Myocyte (in vitro differentiated cells): ENCODE measurements around the gene PRPF40A. TPM values are rescaled to one million over a fixed set of nuclear protein-coding genes. Genes with fewer than 3 reads are reported as not detected.
A peak's percentile ranks its signal among the peaks of the same experiment; 100 is the strongest.
"Not testable (repeated sequence)": the region's sequence is repeated elsewhere in the genome, so short reads cannot be mapped to it uniquely, and the experiment has no call there.

Experiments used
- DNase-seq: peaks from one replicate; pipeline ENCODE4 v3.0.0-alpha.2; 2012; ENCODE audit warnings: low read depth
- polyA plus RNA-seq: library from polyadenylated mRNA; unstranded; fragments of >200 nt; gene quantifications from one replicate; pipeline ENCODE4 v1.2.1, GENCODE V29; 2012; ENCODE audit warnings: missing spikeins
- total RNA-seq: library from RNA; depleted of rRNA; stranded (reverse); fragments of >200 nt; gene quantifications from 2 replicates; pipeline ENCODE4 v1.2.3, GENCODE V29; 2014

The PRPF40A gene
- 104 and 111 TPM in 2 replicates for total RNA-seq
- 19.8 TPM for polyA plus RNA-seq

DNA sequence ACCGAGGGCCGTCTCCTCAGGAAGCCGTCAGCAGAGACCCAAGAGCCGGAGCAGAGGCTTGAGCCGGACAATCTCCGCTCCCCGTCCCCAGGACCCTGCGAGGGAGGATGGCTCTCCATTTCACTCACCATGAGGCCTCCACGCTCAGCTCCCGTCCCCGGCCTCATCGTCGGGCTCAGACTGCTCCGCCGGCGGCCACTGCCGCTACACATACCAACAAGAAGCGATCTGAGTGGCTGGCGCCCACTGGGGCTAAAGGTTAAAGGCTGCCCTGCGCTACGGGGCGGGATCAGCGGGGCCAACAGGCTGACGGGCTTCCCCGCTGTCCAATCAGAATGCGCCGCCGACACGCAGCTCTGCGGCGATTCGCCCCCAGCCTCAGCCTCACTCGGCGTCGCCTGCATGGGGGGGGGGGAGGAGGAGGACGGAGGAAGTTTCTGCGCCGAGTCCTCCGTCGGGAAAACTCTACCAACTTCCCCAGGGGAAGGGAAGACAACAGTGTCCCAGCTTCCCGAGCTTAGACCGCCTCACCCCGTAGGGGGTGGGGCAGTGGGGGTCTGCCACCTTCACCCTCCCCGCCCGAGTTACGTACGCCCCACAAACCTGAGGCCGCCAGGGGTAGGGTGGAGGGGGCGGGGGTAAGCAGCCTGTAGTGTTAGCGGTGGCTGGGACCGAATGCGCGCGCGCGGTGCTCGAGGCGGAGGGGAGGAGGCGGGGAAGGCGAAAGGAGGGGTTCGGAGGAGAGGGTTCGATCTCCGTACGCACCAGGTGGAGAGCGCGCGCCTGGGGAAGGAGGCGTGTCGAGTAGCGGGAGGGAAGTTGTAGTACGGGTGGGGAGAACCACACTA, at the start of gene PRPF40A:
Gene PRPF40A, minus strand, starts transcription at position 234 of the 848 bp plus-strand sequence. Its CDS starts 22 bp downstream, at position 212.
- peak; percentile 98 for DNase-seq

DNA sequence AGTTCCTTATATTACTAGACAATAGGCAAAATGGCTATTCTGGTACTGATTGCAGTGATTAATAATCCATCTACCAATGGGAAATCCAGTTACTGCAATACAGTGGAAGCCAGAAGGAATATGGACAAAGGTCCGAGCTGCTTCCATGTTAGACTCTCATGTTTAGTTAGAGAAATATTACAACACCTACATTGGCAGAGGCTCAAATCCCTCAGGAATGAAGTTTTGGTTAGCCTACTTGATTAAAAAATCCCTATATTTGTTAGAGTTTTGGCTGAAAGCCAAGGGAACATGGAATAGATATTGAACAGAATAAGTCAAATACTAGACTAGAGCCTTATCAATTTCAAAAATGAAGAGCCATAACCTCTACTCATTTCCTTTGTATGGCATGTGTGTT, 49.7 kb upstream of the PRPF40A start:
- no peak for DNase-seq

DNA sequence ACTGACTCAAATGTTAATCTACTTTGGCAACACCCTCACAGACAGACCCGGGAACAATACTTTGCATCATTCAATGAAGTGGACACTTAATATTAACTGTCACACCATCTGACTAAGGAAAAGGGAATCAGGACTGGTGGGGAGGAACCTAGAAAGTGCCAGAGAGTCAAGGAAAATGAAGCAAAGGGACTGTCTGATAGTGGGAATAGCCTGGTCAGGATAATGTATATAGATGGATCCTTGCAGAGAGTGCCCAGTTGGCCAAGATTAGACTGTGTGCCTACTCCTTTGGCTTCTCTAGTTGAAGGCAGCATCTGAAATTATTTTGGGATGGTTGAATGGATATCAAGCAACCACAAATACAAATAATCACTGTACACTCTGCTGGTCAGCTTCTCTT, 46.4 kb upstream of the PRPF40A start:
- DNase-seq = no peak

DNA sequence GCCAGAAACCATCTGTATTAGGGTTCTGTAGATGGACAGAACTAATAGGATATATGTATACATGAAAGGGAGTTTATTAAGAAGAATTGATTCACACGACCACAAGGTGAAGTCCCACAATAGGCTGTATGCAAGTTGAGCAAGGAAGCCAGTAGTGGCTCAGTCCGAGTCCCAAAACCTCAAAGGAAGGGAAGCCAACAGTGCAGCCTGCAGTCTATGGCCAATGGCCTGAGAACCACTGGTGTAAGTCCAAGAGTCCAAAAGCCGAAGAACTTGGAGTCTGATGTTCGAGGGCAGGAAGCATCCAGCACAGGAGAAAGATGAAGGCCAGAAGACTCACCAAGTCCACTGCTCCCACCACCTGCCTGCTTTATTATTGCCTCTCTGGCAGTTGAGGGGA, 45.9 kb upstream of the PRPF40A start:
- DNase-seq = not testable (repeated sequence)

DNA sequence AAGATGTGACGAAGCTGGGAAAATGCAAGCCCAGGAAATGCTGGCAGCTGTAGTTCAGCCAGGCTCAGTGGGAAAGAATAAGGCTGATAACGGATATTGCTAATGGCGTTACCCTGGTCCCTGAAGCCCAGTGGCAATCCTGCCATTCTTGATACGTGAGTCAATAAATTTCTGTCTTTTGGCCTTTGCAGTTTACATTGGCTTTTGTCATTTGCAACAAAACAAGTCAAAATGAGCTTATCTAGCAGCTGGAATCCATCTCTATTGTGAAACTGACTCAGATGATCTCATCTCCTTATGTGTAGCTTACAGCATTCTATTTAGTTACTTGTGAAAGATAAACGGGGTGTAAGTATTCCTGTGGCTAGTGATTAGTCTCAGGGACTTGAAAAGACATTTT, 44.9 kb upstream of the PRPF40A start:
- DNase-seq = peak; percentile 68

DNA sequence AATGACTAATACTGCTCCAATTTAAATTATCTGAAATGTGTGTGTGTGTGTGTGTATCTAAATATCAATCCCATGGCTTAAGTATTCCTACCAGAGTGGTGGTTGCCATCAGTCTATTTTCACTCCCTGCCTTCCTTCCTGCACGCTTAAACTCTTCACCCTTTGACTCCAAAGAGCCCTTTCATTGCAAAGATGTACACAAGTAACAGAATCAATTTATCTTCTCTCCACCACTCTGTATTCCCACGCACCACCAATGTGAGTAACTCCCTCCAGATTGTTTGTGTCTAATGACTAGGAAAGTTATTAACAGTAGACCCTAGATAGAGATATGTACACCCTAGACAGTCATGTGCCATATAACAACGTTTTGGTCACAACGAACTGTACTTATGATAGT, 44.0 kb upstream of the PRPF40A start:
- DNase-seq = no peak

DNA sequence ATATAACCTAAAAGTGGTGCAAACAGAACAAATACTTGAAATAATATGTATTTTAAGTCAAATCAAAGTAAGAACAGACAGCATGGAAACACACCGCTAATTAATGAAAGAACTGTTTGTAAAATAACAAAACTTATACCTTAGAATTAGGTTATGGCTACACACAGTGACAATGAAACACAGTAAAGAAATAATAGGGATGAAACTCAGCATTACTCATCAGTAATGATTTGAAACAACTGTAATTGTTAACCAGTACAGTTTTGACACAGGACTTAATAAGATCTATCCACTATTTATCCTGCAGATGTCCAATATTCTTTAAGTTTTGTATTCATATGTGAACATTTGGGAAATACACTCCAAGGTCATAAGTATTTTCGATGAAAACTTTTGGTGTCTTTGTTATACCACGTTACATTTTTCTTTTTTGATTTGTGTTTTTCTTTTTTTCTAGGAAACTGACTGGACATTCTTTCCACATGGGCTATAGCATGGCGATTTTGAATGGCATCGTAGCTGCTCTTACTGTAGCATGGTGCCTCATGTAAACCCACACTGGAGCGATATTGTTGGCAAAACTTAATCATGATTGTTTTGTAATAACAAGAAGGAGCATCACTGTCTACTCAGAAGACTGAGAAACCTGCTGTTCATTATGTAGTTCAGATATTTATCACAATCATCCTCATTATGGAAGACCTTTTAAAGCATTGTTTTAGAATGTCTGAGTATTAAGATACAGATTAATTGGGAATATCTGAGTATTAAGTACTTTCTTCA, 42.2 kb upstream of the PRPF40A start:
- DNase-seq = no peak

DNA sequence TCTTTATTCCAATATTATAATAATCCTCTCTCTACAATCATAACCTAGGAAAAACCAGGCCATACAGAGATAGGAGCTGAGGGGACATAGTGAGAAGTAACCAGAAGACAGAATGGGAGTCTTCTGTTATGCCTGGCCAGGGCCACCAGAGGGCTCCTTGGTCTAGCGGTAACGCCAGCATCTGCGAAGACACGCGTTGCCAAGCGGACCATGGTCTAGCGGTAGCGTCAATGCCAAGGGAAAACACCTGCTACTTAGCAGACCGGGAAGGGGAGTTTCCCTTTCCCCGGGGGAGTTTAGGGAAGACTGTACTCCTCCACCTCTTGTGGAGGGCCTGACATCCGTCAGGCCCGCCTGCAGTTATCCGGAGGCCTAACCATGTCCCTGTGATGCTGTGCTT, 37.8 kb upstream of the PRPF40A start:
- no peak for DNase-seq

DNA sequence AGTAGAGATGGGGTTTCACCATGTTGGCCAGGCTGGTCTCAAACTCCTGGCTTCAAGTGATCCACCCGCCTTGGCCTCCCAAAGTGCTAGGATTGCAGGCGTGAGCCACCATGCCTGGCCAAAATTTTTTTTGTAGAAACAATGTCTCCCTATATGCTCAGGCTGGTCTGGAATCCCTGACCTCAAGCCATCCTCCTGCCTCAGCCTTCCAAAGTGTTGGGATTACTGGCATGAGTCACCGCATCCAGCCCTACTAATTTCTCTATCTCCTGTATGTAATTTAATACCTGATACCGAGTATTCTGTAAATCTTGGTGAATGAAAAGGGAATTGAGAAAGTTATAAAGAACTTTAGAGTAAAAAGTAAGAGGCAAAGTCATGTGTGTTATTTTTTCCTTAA, 30.5 kb upstream of the PRPF40A start:
- peak; percentile 48 for DNase-seq

DNA sequence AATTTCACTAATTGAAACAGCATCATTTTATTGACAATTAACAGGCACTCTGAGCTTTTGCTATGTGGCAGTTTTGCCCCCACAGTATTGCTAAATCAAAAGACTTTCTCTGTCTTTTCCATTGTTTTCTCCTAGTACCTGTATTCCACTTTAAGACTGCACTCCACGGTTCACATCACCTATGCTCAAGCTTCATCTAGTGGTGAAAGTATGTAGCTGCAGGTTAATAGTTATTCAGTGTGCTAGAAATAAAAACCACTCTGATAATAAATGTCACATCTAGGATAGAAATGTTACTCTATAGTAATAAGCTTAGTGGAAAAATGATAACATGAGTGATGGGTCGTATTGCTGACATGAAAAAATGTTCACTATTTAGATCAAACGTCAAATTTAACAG, 25.7 kb upstream of the PRPF40A start:
- DNase-seq = no peak

DNA sequence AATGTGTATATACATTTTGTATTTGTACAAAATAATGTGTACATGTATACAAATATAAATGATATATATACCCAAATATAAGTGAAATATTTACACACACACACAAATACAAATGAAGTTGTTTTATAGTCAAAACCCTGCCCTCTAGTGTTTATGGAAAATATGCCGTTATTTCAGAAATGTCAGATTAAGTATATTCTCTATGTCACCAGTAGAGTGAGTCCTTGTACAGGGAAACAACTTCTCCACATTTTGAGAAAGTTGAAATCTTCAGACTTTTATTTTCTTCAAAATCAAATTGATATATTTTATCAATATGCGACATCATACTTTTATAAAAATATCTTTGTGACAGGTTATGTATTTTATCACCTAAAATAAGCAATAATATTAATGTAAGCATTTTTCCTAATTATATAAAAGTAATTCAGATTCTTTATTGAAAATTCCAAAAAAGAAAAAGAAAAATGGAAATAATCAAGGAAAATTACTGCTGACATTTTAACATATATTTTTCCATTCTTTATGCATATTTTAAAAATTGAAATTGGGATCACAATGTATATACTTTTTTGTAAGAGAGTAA, 23.6 kb upstream of the PRPF40A start:
- DNase-seq = peak; percentile 66

DNA sequence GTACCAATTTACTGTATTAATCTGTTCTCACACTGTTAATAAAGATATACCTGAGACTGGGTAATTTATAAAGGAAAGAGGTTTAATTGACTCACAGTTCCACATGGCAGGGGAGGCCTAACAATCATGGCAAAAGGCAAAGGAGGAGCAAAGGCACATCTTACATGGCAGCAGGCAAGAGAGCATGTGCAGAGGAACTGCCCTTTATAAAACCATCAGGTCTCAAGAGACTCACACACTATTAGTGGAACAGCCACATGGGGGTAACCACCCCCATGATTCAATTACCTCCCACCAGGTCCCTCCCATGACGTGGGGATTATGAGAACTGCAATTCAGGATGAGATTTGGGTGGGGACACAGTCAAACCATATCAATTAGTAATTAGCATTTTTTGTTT, 22.4 kb upstream of the PRPF40A start:
- DNase-seq = not testable (repeated sequence)

DNA sequence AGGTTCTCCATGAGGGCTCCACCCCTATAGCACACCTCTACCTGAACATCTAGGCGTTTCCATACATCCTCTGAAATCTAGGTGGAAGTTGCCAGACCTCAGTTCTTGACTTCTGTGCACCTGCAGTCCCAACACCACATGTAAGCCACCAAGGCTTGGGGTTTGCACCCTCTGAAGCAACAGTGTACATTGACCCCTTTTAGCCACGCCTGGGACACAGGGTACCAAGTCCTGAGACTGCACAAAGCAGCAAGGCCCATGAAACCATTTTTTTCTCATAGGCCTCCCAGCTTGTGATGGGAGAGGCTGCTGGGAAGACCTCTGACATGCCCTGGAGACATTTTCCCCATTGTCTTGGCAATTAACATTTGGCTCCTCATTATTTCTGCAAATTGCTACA, 21.2 kb upstream of the PRPF40A start:
- DNase-seq = no peak

DNA sequence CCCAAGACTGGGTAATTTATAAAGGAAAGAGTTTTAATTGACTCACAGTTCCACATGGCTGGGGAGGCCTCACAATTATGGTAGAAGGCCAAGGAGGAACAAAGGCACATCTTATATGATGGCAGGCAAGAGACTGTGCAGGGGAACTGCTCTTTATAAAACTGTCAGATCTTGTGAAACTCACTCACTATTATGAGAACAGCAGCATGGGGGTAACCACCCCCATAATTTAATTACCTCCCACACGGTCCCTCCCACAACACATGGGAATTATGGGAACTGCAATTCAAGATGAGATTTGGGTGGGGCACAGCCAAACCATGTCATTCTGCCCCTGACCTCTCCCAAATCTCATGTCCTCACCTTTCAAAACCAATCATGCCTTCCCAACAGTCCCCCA, 20.2 kb upstream of the PRPF40A start:
- DNase-seq = not testable (repeated sequence)

DNA sequence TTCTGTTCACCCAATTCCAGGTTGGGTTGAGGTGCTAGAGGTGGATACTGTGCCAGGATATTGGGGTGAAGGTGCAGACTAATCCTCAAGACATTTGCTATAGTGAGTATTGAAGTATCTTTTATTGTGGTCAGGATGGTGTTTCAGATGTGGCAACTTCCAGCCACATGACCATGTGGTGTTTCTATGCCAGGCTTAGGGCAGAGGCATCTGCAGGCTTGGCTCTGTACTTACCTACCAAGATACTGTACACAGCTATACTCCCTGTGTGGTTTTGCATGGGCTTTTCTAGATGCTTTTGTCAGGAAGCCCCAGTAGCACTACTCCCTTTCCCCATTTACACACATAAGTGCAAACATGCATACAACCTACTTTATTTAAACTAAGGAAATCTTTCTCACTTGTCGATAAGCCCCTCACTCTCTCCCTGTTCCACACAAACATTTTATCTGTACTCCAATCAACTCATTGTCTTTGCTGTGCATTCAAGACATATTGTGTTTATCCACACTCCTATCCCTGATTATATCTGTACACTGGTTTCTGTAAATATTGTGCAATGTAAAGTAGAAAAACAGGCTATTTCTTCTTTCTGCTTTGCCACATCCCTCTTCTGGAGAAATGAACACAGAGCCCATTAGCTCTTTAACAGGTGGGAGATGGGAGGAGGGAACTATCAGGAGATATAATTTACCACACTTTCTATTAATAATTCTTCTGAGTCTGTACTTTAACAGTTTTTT, 13.5 kb upstream of the PRPF40A start:
- peak; percentile 69 for DNase-seq

DNA sequence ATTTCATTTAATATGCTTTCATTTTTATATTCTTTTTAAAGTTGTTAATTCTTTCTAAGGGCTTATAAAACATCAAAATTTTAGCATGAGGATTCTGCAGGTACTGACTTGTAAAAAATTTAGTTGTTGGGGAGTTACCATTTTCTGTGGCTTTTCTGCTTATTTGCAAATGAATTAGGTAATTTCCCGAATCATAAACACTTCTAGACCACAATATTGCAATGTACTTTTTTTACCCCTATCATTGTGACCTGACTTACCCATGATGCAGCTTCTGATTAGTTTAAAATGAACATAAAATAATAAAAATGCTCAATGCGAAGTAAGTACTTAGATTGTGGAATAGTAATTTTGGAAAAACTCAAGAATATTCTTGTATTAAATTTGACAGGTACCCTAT, 12.6 kb upstream of the PRPF40A start:
- DNase-seq = no peak

DNA sequence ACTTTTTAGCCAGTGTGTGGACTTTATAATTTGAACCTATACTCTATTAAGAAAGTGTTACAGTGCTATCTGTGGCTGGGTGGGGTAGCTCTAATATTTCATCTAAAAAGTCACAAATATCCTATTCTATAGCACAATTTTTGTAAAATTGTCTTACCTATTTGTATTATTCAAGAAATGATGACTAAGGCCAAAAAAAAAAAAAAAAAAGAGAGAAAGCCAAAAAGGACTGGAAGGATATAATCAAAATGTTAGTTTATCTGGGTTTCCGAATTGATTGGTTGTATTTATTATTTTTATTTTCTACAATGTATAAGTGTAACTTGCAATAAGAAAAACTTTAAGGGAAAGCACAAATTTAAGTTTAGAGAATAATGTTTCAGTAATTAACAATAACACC, 6.7 kb upstream of the PRPF40A start:
- DNase-seq = no peak

DNA sequence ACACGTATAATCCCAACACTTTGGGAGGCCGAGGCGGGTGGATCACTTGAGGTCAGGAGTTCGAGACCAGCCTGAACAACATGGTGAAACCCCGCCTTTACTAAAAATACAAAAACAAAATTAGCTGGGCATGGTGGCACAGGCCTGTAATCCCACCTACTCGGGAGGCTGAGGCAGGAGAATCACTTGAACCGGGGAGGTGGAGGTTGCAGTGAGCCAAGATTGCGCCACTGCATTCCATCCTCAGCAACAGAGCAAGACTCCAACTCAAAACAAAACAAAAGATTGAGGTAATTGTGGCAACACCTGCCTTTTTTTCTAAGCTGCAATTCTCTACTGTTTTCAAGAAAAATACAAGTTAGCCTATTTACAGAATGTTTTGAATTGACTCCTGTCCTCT, 5.4 kb upstream of the PRPF40A start:
- DNase-seq = not testable (repeated sequence)

DNA sequence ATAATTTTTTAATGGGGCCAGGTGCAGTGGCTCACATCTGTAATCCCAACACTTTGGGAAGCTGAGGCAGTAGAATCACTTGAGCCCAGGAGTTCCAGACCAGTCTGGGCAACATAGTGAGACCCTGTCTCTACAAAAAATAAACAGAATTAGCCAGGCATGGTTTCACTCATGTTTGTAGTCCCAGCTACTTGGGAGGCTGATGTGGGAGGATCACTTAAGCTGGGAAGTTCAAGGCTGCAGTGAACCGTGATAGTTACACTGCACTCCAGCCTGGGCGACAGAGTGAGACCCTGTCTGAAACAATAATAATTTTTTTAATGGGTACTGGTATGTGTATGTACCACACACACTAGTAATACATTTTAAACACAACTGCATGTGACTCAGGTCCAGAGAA, 3.5 kb upstream of the PRPF40A start:
- DNase-seq = no peak

DNA sequence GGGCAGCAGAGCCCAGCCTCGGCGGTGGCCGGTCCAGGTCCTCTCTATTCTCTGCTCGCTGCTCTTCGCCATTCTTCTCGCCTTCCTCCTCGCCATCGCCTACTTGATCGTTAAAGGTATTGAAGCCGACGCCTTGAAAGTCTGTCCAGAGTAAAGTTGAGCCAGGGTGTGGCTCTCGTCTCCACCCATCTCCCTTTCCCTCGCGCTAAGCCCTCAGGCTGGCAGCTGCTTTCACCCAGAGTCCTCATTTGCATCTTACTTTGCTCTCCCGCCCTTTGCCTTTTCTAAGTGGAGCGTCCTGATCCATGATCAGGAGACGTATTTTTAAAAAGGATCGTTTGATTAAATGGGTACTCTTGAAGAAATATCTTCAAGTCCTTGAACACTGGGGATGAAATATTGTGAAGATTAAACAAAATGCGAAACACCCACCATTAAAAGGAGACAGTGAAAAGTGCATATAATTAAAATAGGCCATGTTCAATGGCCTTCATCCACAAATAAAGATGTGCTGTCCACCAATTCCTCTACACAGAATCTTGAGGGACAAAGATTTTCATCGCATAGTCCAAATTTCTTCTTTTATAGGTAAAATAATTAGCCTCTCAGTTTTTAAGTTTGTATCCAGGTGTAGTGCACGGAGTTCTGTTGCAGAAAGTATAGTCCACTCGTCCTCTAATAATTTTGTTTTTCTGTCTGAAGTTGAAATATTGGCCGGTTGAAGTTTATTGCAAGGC, 1.8 kb upstream of the PRPF40A start:
- peak; percentile 74 for DNase-seq
